Kidney (tissue), 14 donors: ENCODE measurements around the gene ZNF581. TPM values are rescaled to one million over a fixed set of nuclear protein-coding genes. Genes with fewer than 3 reads are reported as not detected.

Source experiments
- DNase-seq, 5 donors: peaks; one replicate each; pipeline ENCODE4 v3.0.0-alpha.2; 2013 to 2020
- FAIRE-seq: peaks from 2 replicates; lab custom pipeline; 2012; peaks lifted over from hg19 to GRCh38; lab: Jason Lieb, UNC
- H3K27ac ChIP-seq, 2 donors: one replicate each; pipeline ENCODE4 v1.7.0; 2013; ENCODE audit warnings: low read depth in 2 of 2, low read length in 2 of 2, inconsistent platforms in 1 of 2
- H3K27me3 ChIP-seq: one replicate; pipeline ENCODE4 v1.7.1; 2013; ENCODE audit warnings: low read length, inconsistent platforms; ENCODE audit not compliant: control insufficient read depth, insufficient read depth
- H3K36me3 ChIP-seq, 3 donors: one replicate each; pipeline versions ENCODE4 v1.7.0 to v1.7.1; 2013; ENCODE audit warnings: low read length in 3 of 3, control low read depth in 1 of 3, inconsistent platforms in 1 of 3; ENCODE audit not compliant: insufficient read depth in 3 of 3, control insufficient read depth in 2 of 3
- H3K4me1 ChIP-seq, 3 donors: one replicate each; pipeline versions ENCODE4 v1.7.0 to v1.7.1; 2013; ENCODE audit warnings: low read length in 3 of 3, inconsistent platforms in 1 of 3, low read depth in 1 of 3; ENCODE audit not compliant: control insufficient read depth in 2 of 3, insufficient read depth in 2 of 3
- H3K4me3 ChIP-seq, 3 donors: one replicate each; pipeline versions ENCODE4 v1.7.0 to v1.8.1; 2013; ENCODE audit warnings: low read length in 3 of 3, control low read depth in 1 of 3, inconsistent platforms in 1 of 3
- H3K9ac ChIP-seq, 3 donors: one replicate each; pipeline versions ENCODE4 v1.7.0 to v1.7.1; 2013; ENCODE audit warnings: low read length in 3 of 3, control low read depth in 1 of 3, inconsistent platforms in 1 of 3
- H3K9me3 ChIP-seq, 3 donors: one replicate each; pipeline versions ENCODE4 v1.7.0 to v1.7.1; 2013; ENCODE audit warnings: low read length in 3 of 3, control low read depth in 1 of 3, inconsistent platforms in 1 of 3; ENCODE audit not compliant: control insufficient read depth in 2 of 3, insufficient read depth in 1 of 3
- intact Hi-C: fragments of 100-400 bp; cut with DNase I; formaldehyde crosslinking; loops from one replicate; pipeline ENCODE4 v1.11.1; 2022
- polyA plus RNA-seq: library from polyadenylated mRNA; stranded (reverse); fragments of 350-450 nt; fragmentation: Illumina TruSeq; extraction: RNeasy Lipid Tissue Mini Kit (QIAGEN cat#74804); gene quantifications from one replicate; pipeline ENCODE4 v1.2.3, GENCODE V29; 2014; ENCODE audit warnings: low read depth, low replicate concordance; ENCODE audit not compliant: insufficient read depth
- total RNA-seq: library from RNA; stranded (reverse); fragmentation: NEBNext Ultra II Directional; extraction: Animal tissue kit (Norgen Biotek cat#: 25700); gene quantifications from one replicate; pipeline ENCODE4 v1.2.1, GENCODE V29; 2021
- TF ChIP-seq, protein P1 (sequence below): IDR thresholded peaks from 3 replicates; pipeline ENCODE4 v1.5.1; 2012; ENCODE audit warnings: mild to moderate bottlenecking, moderate library complexity, borderline replicate concordance; ENCODE audit not compliant: insufficient read depth; ENCODE audit errors: extremely low read depth
- donor health status: control.
- donor health status: control.
- donor health status: control.
- donor health status: control.
- donor health status: control.
- donor health status: DM: yes; HTN: yes; CAD: no.
- donor health status: Normal renal cell carcinoma (clear cell type).

ZNF581 gene
- total and polyA plus RNA-seq, 2 donors from 2014 or later: 22.0 to 23.6 TPM

DNA sequence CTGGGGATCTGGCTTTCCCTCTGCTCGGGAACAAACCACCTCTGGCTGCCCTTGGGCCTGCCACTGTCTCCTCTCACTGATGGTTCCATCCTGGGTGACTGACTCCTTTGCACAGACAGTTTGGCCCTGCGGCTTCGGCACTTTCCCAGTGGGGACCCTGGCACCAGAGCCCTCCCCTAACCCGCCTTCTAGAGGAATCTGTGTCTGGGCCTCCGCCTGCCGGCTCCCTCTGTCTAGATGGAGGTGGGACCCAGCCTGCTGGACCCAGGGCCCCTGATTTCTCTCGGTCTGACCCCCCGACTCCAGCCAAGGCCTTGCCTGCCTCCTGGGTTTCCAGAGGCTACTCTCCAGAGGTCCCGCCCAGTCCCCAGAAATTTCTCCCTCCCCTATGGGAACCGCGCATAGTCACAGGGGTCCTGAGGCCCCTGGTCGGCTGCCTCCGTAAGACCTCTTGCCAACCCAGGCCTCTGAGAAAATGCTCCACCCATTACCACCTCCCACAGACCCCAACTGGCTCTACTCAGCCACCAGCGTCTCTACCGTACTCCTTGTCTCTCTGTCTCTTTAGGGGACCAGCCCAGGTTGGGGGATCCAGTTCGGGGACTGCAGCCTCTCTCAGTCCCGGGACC lies 7.3 kb downstream of the ZNF581 start:
- Histone ChIP-seq H3K9me3 (no peaks in the 10 kb centered on the region), H3K27ac (no peak overlapping the region), H3K36me3 (no peaks in the 10 kb centered on the region), H3K9ac (no peak overlapping the region), H3K4me1 (peaks cover 0 to 20% (median 0%) of the 10 kb centered on the region in 3 donors), H3K4me3 (no peak overlapping the region), H3K27me3 (no peaks in the 10 kb centered on the region)
- FAIRE-seq: no peak
- peak in 1 of 5 donors; percentile 79 for DNase-seq
- TF ChIP-seq, protein P1, sequence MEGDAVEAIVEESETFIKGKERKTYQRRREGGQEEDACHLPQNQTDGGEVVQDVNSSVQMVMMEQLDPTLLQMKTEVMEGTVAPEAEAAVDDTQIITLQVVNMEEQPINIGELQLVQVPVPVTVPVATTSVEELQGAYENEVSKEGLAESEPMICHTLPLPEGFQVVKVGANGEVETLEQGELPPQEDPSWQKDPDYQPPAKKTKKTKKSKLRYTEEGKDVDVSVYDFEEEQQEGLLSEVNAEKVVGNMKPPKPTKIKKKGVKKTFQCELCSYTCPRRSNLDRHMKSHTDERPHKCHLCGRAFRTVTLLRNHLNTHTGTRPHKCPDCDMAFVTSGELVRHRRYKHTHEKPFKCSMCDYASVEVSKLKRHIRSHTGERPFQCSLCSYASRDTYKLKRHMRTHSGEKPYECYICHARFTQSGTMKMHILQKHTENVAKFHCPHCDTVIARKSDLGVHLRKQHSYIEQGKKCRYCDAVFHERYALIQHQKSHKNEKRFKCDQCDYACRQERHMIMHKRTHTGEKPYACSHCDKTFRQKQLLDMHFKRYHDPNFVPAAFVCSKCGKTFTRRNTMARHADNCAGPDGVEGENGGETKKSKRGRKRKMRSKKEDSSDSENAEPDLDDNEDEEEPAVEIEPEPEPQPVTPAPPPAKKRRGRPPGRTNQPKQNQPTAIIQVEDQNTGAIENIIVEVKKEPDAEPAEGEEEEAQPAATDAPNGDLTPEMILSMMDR: no peak
- intact Hi-C loops: no loop called here

DNA sequence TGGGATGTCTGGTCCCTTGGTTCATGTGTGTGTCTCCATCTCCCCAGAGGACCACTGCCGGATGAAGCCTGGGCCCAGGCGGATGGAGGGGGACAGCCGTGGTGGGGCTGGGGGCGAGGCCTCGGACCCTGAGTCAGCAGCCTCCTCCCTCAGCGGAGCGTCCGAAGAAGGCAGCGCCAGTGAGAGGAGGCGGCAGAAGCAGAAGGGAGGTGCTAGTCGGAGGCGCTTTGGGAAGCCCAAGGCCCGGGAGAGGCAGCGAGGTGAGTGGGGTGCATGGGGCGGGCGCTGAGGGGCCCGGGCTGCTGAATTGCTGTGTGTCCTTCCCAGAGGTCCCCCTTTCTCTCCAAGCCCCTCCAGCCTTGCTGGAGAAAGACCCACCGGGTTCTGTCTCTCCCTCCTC lies 7.8 kb downstream of the ZNF581 start:
- TF ChIP-seq, protein P1: no peak
- no peak overlapping the region for H3K27ac ChIP-seq
- DNase-seq (peak in 1 of 5 donors; percentile 77), FAIRE-seq (no peak)
- H3K9me3 ChIP-seq: no peaks in the 10 kb centered on the region
- peaks cover under 1 to 24% (median 2%) of the 10 kb centered on the region in 3 donors for H3K4me1 ChIP-seq
- no peaks in the 10 kb centered on the region for H3K27me3 ChIP-seq
- no peaks in the 10 kb centered on the region for H3K36me3 ChIP-seq
- no peak overlapping the region for H3K4me3 ChIP-seq
- no peak overlapping the region for H3K9ac ChIP-seq
- intact Hi-C loops: no loop called here

DNA sequence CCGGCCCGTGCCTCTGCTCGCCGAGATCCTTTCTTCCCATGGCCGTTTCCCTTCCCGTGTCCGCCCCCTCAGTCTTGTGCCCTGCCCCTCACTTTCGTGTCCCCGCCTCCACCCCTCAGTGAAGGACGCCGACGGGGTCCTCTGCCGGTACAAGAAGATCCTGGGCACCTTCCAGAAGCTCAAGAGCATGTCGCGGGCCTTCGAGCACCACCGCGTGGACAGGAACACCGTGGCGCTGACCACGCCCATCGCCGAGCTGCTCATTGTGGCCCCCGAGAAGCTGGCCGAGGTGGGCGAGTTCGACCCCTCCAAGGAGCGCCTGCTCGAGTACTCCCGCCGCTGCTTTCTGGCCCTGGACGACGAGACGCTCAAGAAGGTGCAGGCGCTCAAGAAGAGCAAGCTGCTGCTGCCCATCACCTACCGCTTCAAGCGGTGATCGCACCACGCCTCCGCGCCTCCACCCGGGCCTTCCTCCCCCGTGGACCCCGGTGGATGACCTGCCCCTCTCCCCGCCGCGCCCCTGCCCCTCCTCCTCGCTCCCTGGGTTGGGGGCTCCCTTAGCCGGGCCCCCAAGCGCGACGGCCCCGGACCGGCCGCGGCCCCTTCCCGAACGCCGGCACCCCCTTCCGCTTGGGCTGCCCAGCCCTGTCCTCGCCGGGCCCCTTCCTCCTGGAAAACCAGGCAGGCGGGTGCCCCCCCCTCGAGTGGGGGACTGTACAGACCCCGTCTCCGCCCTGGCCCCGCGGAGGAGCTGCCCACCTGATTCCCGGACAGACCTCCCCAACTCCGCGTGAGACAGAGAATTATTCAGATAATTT lies 9.1 kb downstream of the ZNF581 start:
- no peak overlapping the region for H3K27ac ChIP-seq
- DNase-seq: peak in 2 of 5 donors; percentile 85 to 90

More for the DNA sequence above, 9.1 kb downstream of the ZNF581 start:
- intact Hi-C loops: no loop called here
- TF ChIP-seq, protein P1: no peak
- H3K9ac ChIP-seq: no peak overlapping the region
- peaks cover 8 to 30% (median 10%) of the 10 kb centered on the region in 3 donors for H3K4me1 ChIP-seq
- no peaks in the 10 kb centered on the region for H3K36me3 ChIP-seq
- no peaks in the 10 kb centered on the region for H3K9me3 ChIP-seq
- H3K27me3 ChIP-seq: no peaks in the 10 kb centered on the region
- no peak for FAIRE-seq
- no peak overlapping the region for H3K4me3 ChIP-seq
